ENCODE results near the gene PHC2.

The PHC2 gene

GRCh38 chr1:33346927-33347649 lies 83.8 kb downstream of the PHC2 start:
- Histone ChIP-seq H3K4me1 (peaks cover 5 to 64% (median 47%) of the 10 kb centered on the region in 4 donors), H3K36me3 (peaks cover 0 to 15% (median 10%) of the 10 kb centered on the region in 3 donors), H3K9me3 (no peaks in the 10 kb centered on the region), H3K27ac (peak overlapping the region; percentile 95 to 98), H3K27me3 (no peaks in the 10 kb centered on the region), H3K4me3 (peak overlapping the region; percentile 67 to 96)
- intact Hi-C loops (cut with DNase I; ENCODE audit: low total_unique reads), result no loop called here
- DNase-seq, result peak; percentile 82 to 85
- no peak for TF ChIP-seq CTCF (IDR thresholded peaks at IDR 0.05)

GRCh38 chr1:33346533-33346926 lies 84.4 kb downstream of the PHC2 start:
- H3K36me3 ChIP-seq, result peaks cover 0 to 15% (median 10%) of the 10 kb centered on the region in 3 donors
- H3K4me3 ChIP-seq, result peak overlapping the region; percentile 67 to 96
- H3K27ac ChIP-seq, result peak overlapping the region; percentile 95 to 98
- no peaks in the 10 kb centered on the region for H3K27me3 ChIP-seq
- TF ChIP-seq CTCF (IDR thresholded peaks at IDR 0.05), result no peak
- H3K9me3 ChIP-seq, result no peaks in the 10 kb centered on the region
- peaks cover 5 to 69% (median 53%) of the 10 kb centered on the region in 4 donors for H3K4me1 ChIP-seq
- intact Hi-C loops (cut with DNase I; ENCODE audit: low total_unique reads), result no loop called here
- no peak for DNase-seq

- H3K4me3 ChIP-seq, result peak overlapping the region; percentile 9 to 67
- peaks cover 0 to 15% (median 10%) of the 10 kb centered on the region in 3 donors for H3K36me3 ChIP-seq
- DNase-seq, result no peak
- peak overlapping the region; percentile 95 to 98 for H3K27ac ChIP-seq
- no peaks in the 10 kb centered on the region for H3K9me3 ChIP-seq
- intact Hi-C loops (cut with DNase I; ENCODE audit: low total_unique reads), result no loop called here
- no peaks in the 10 kb centered on the region for H3K27me3 ChIP-seq
- TF ChIP-seq CTCF (IDR thresholded peaks at IDR 0.05), result no peak
- peaks cover 10 to 84% (median 68%) of the 10 kb centered on the region in 4 donors for H3K4me1 ChIP-seq
These were observed 85.9 kb downstream of the PHC2 start for GRCh38 chr1:33344896-33345560.

GRCh38 chr1:33343539-33343938 lies 87.4 kb downstream of the PHC2 start:
- DNase-seq, result peak in 1 of 2 donors; percentile 68
- peak overlapping the region in 1 of 2 donors; percentile 67 for H3K4me3 ChIP-seq
- intact Hi-C loops (cut with DNase I; ENCODE audit: low total_unique reads), result no loop called here
- H3K27me3 ChIP-seq, result no peaks in the 10 kb centered on the region
- H3K4me1 ChIP-seq, result peaks cover 18 to 99% (median 80%) of the 10 kb centered on the region in 4 donors
- no peaks in the 10 kb centered on the region for H3K9me3 ChIP-seq
- no peak for TF ChIP-seq CTCF (IDR thresholded peaks at IDR 0.05)
- H3K36me3 ChIP-seq, result peaks cover 0 to 15% (median 6%) of the 10 kb centered on the region in 3 donors
- H3K27ac ChIP-seq, result peak overlapping the region; percentile 95 to 98

- TF ChIP-seq CTCF (IDR thresholded peaks at IDR 0.05), result no peak
- peaks cover 0 to 15% (median 6%) of the 10 kb centered on the region in 3 donors for H3K36me3 ChIP-seq
- peak; percentile 92 to 93 for DNase-seq
- H3K27me3 ChIP-seq, result no peaks in the 10 kb centered on the region
- peaks cover 18 to 100% (median 90%) of the 10 kb centered on the region in 4 donors for H3K4me1 ChIP-seq
- H3K27ac ChIP-seq, result peak overlapping the region; percentile 95 to 98
- intact Hi-C loops (cut with DNase I; ENCODE audit: low total_unique reads), result no loop called here
- peak overlapping the region; percentile 24 to 46 for H3K4me3 ChIP-seq
- no peaks in the 10 kb centered on the region for H3K9me3 ChIP-seq
These were observed 88.7 kb downstream of the PHC2 start for GRCh38 chr1:33342041-33342723.
